HG03432 (cell line): Measurements from ENCODE around the gene ERICH3.
"Not testable (repeated sequence)": the region's sequence is repeated elsewhere in the genome, so short reads cannot be mapped to it uniquely, and the experiment has no call there.

Experiments
- ATAC-seq: cut with Tn5 transposase; IDR thresholded peaks from one replicate; pipeline ENCODE4 v1.9.1; 2021; ENCODE audit warnings: mild to moderate bottlenecking, moderate library complexity; ENCODE audit not compliant: unreplicated experiment

ERICH3 gene

DNA sequence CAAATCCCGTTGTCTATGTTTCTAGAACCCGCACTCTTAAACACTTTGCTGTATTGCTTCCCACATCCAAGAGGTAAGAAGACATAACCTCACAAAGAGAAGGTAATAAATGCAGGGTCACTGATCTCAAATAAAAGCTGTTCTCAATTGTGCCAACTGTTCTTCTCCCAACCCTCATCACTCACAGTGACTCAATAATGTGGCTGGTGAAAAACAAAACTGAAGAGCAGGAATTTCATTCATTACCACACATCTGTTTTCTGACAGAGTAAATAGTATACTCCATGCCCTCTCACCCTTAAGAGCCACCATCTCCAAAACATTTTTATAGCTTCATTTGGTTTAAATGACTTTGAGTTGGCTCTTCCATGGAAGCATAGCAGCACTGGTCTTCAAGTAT is 6.2 kb upstream of the ERICH3 start:
- ATAC-seq = no peak

DNA sequence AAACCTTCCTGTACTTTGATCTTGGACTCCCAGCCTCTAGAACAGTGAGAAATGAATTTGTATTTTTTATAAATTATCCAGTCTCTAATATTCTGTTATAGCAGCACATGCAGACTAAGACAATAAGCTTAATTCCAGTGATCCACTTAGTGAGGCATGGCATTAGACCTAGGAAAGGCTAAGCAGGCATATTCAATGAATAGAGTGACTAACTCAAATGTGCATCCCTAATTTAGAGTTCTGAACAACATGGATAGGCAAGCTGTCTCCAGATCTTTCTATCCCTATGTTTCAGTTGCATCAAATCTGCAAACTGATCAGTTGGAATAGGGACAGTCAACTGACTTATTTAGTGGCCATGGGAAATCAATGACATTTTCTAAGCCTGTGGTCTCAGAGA is 4.3 kb upstream of the ERICH3 start:
- no peak for ATAC-seq

DNA sequence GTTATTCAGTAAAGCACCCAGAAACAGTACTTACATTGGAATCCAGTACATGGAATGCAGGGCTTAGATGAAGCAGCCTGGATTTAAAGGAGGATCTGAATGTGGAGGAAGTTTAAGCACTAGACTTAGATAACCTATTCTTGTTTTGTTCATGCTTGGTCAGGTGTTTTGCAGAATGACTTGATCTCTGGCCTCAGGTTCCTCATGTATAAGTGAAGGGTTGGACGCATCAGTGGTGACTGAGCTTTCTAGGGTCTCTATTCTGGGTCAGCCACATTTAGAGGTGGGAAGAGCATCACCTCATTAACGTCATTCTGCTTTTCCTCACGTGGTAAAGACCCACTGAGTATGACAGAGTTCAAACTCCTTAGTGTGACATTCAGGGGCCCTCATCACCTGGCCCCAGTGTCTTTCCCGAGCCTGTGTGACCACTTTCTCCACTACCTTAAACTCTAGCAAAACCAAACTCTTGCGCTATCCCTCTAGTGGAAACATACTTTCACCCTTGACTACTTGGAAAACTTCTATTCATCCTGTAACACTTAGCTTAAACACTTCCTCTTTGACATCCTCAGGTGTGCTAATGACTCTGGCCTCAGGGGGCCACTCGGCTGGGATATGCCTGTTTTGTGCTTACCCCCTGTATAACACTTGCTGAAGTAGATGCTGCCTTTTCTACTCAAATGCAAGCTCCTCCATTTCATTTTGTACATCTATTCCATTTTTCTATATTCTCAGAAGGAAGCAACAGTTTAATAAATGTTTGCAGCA is 871 bp upstream of the ERICH3 start:
- ATAC-seq = peak; percentile 56

DNA sequence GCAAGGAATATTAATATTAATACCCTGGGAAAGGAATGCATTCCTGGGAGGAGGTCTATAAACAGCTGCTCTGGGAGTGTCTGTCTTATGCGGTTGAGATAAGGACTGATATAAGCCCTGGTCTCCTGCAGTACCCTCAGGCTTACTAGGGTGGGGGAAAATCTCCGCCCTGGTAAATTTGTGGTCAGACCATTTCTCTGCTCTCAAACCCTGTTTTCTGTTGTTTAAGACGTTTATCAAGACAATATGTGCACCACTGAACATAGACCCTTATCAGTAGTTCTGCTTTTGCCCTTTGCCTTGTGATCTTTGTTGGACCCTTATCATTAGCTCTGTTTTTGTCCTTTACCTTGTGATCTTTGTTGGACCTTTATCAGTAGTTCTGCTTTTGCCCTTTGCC is 2.7 kb downstream of the ERICH3 start:
- not testable (repeated sequence) for ATAC-seq

DNA sequence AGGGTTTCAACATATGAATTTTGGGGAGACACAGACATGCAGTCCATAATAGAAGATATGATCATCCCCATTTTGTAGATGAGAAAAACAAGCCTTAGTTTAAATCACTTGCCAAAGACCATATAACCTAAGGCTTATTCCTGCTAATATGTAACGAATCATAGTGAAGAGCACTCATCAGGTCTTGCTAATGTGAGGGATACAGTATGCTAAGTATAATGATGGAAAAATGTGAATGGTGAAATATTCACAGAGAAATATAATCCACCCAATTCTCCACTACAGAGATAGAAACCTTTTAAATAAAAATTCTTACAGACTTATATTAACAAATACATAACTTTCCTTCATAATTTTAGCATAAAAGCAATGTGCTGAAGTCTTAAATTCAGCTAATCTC is 18.9 kb downstream of the ERICH3 start:
- no peak for ATAC-seq

DNA sequence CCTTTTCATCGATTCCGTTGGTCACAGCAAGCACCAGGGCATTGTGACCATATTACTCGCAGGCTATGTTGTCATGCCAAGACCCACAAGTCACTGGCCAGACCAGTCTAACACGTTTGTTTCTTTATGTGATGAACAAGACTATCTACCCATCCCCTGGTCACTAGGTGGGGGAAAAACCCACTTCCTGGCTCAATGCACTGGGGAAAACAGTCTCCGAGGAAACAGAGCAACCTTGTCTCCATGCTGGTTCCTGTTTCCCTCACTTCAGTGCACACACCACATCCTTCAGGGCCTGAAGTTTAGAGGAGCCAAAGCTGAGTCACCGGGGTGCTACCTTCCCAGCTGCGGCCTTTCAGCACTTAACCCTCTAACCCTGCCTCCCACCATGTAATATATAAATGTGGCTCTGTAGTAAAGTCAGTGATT is 20.9 kb downstream of the ERICH3 start:
- peak; percentile 99 for ATAC-seq

GRCh38 chr1:74650561-74650960 is 23.0 kb downstream of the ERICH3 start:
- no peak for ATAC-seq

GRCh38 chr1:74641876-74642275 is 31.7 kb downstream of the ERICH3 start:
- ATAC-seq = no peak

GRCh38 chr1:74641161-74641560 is 32.4 kb downstream of the ERICH3 start:
- no peak for ATAC-seq

GRCh38 chr1:74637296-74637695 is 36.3 kb downstream of the ERICH3 start:
- ATAC-seq = no peak

GRCh38 chr1:74629283-74629682 is 44.3 kb downstream of the ERICH3 start:
- no peak for ATAC-seq

- ATAC-seq = no peak
Observed at GRCh38 chr1:74623716-74624115, 49.9 kb downstream of the ERICH3 start.

DNA sequence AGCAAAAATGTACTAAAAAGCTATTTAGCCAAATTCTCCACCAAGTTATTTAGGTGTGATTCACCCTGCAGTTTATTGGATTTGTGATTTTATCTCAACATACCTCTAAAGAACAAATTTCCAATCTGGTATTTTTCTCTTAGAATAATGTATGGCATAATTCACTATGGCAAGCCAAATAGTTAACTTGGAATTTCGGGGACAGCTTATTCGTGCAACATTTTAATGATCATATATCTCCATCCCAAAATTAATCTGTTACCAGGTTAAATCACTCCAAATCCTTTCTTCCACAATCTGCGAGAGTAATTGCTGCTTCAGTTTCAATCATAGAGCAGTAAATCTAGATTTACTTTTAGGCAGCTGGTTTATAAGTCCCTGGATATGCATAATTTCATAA is 53.4 kb downstream of the ERICH3 start:
- no peak for ATAC-seq

DNA sequence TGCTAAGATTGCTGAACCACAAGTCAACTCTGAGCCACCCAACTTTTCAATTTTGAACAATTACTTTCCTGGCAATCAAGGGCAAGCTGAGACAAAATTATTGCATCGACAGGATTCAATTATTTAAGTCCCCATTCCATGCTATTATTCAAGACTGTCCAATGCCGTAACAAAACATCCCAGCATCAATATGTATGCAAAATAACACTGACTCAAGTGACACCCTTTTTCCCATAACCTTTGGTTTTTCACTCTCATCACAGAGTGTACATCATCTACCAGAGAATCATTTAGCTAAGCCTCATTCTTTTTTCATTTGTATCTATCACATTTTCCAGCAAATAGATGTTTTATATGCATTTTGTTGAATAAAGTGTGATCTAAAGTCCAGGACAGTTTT is 54.6 kb downstream of the ERICH3 start:
- ATAC-seq = no peak

GRCh38 chr1:74613894-74614293 is 59.7 kb downstream of the ERICH3 start:
- ATAC-seq = no peak

GRCh38 chr1:74611887-74612286 is 61.7 kb downstream of the ERICH3 start:
- no peak for ATAC-seq

- no peak for ATAC-seq
Observed at GRCh38 chr1:74610961-74611360, 62.6 kb downstream of the ERICH3 start.

DNA sequence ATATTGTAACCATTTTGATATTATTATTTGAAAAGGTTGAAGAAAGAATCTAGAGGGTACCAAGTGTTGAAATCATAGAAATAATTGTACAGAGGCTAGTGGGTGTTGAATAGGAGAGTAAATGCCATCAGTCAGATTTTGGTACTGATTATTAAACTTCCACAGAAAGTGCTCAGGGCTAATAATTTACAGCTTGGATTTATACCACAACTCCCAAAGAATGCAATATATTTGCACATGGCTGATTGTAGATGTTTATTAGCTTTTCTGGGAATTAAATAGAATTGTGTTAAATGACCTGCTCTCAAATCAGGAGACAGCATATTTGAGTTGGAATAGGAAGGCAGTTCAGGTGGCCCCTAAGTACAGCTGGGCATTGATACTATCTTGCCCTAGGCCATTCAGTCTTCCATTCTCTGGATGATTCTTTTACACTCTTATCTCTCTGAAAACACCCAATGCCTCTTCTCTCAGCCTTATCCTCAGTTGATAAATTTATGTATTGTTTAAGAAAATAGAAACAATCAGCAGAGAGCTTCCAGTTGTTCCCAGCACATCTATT is 63.7 kb downstream of the ERICH3 start:
- no peak for ATAC-seq

GRCh38 chr1:74596717-74597116 is 76.9 kb downstream of the ERICH3 start:
- no peak for ATAC-seq

- ATAC-seq = no peak
Observed at GRCh38 chr1:74593887-74594866, 79.4 kb downstream of the ERICH3 start.

DNA sequence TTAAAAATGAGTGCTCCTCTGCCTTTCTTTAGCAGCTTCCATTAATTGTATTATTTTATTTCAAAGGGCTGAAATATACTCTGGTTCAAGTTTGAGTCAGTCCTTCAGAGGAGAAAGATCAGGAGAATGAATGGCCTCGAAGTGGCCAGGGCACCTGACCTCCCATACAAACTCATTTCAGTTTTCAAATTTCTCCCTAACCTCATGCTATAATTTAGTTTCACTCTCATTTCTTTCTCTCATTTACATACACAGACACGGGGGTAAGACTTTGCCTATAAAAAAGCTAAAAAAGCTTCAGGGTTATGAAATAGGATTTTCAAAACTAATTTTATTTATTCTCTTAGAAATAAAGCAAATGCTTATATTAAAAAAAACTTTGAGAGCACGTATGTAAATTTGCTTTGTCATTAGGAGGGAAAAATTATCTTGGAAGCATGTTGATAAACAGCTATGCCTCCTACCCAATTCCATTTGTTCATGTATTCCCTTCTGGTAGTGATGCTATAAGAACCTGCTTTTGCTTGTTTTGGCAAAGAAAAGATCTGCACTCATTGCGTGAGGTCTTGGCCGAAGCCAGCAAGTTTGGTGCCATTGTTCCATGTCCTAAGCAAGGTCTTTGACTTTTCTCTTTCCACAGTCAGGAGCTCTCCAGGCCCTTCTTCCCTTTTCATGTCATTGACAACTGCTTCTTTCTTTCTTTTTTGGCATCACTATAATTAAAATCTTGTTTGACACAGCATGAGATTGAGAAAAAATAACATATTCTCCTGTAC is 80.8 kb downstream of the ERICH3 start:
- ATAC-seq = peak; percentile 71
